D341Med (cell line): ENCODE measurements around the gene NFAM1.
A peak's percentile ranks its signal among the peaks of the same experiment; 100 is the strongest.

ENCODE experiments used
- DNase-seq: peaks from one replicate; pipeline ENCODE4 v3.0.0; 2012; ENCODE audit warnings: low spot score

NFAM1 gene

GRCh38 chr22:42414565-42415303, 17.5 kb downstream of the NFAM1 start:
- DNase-seq: no peak

GRCh38 chr22:42414021-42414420, 18.2 kb downstream of the NFAM1 start:
- no peak for DNase-seq

GRCh38 chr22:42412744-42413333, 19.4 kb downstream of the NFAM1 start:
- no peak for DNase-seq

- DNase-seq: no peak
These were observed 21.5 kb downstream of the NFAM1 start for GRCh38 chr22:42410708-42411107.

DNA sequence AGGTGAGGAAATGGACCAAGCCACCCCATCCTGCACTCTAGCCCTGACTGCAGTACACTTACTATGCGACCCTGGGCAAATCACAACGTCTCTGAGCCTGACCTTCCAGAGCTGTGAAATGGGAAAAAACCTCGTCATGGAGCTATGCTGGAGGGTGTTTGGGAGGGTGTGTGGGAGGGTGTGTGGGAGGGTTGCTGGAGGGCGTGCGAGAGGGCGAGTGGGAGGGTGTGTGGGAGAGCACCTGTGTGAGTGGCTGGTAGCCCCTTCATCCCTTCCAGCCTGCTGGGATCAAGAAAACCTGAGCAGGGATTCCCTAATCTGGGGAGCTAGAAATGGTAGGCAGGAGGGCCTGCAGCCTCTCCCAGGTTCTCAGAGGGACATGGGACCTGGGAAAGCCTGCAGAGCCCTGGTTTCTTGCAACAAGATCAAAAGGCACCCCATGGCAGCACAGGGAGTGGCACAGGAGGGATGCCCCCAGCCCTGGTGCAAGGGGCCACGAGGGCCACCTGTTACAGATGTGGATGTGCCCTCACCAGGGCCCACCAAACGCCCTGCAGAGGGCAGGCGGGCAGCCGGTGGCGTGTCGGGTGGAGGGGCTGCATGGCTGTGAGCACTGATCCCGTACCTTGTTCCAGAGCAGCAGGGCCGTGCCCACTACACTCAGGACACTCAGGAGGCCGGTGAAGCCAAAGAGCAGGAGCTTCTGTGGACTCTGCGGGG, 23.2 kb downstream of the NFAM1 start:
- DNase-seq: no peak

DNA sequence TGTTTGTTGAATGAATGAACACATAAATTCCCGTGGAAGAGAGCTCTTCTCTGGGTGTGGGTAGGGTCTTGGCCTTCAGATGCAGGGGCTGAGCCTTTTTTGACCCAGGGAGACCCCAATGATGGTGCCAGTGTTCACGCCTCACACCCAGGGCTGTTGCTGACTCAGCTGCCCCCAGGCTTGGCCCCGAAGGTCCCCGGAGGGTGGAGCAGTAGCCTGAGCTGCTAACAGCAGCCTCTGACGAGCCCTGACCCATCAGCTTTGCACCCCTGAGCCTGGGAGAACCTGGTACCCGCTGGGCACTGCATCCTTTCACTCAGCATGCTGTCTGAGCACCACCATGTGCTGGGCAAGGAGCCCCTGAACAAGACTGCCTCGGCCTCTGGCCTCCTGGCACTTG, 23.9 kb downstream of the NFAM1 start:
- DNase-seq: no peak

GRCh38 chr22:42404266-42404665, 27.9 kb downstream of the NFAM1 start:
- DNase-seq: no peak

GRCh38 chr22:42401535-42402334, 30.5 kb downstream of the NFAM1 start:
- DNase-seq: no peak

- no peak for DNase-seq
These were observed 31.2 kb downstream of the NFAM1 start for GRCh38 chr22:42400811-42401534.

DNA sequence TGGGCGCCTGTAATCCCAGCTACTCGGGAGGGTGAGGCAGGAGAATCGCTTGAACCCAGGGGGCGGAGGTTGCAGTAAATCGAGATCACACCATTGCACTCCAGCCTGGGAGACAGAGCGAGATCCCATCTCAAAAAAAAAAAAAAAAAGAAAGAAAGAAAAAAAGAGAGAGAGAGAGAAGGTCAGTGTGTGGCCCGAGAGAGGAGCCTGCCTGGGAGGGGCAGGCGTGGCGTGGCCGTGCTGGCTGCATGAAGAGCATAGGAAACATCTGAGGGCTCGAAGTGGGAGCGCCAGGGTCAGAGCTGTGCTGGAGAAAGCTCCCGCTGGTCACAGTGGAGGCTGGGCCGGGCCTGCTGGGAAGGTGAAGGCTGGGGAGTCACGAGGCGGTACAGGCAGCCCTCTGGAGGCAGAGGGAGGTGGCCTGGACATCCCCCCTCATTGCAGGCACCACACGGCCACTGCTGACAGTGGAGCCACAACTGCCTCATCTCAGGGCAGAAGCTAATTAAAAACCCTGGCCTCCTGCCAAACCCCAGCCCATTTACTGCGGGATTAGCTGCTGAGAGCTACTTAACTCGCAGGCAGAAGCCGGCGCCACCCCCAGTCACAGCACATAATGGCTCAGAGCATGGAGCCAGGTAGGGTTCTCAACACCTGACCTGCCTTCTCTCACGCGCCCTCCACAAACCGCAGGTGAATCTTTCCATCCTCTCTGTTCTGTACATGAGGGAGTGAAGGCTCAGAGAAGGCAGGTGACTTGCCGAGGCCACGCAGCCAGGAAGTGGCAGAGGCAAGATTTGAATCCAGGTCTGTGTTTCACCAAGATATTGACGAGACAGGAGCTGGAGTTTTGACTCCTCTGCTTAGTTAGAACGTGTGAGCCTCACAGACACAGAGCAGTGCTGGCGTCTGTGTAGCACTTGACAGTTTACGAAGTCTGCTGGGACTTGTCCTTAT, 32.6 kb downstream of the NFAM1 start:
- peak; percentile 89 for DNase-seq

- DNase-seq: no peak
These were observed 34.6 kb downstream of the NFAM1 start for GRCh38 chr22:42397332-42398249.

GRCh38 chr22:42396621-42397331, 35.4 kb downstream of the NFAM1 start:
- no peak for DNase-seq

- DNase-seq: no peak
These were observed 43.1 kb downstream of the NFAM1 start for GRCh38 chr22:42389143-42389542.

DNA sequence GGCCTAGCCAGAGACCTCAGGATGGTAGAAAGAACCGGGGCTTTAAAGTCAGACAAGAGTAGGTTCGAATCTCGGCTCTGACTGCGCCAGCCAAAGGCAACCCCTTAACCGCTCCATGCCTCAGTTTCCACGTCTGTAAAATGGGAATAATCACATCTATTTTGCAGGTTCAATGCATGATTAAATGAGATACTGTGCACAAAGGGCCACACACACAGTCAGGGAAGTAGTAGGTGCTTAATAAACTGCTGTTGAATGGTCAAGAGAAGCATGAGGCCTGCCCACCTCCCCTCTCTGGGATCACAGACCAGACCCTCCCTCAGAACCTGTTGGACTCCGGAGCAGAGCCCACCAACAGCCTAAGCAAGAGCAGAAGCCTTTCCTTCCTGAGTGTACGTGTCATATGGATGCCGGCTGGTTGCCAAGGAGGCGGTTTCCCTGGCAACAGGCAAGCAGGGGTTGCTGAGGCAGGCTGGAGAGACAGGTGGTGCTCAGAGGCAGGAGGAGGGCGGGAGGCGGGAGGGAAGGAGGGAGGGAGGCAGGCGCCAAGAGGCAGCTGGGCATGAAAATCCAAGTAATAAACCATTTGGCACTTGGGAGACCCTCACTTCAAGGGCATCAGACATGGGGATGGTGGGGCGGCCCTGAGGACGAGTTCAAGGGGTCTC, 43.9 kb downstream of the NFAM1 start:
- peak; percentile 96 for DNase-seq

DNA sequence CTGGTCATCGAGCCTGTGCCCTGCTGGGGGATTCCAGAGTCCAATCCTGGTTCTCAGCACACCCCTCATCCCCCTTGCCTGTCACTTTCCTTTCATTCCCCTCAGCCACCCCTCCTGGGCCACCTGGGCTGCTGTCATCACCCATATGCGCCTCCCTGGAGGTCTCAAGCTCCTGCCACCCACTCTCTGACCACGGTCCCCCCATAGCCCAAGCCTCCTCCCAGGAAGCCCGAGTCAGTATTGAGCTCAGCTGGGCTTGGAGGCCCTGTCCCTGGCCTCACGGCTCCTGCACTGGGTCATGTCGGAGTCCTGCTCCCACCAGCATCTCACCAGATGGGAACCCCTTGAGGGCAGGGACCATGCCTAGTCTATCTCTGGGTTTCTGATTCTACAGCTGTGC, 44.6 kb downstream of the NFAM1 start:
- no peak for DNase-seq

- DNase-seq: peak; percentile 58
These were observed 46.5 kb downstream of the NFAM1 start for GRCh38 chr22:42385696-42386095.

DNA sequence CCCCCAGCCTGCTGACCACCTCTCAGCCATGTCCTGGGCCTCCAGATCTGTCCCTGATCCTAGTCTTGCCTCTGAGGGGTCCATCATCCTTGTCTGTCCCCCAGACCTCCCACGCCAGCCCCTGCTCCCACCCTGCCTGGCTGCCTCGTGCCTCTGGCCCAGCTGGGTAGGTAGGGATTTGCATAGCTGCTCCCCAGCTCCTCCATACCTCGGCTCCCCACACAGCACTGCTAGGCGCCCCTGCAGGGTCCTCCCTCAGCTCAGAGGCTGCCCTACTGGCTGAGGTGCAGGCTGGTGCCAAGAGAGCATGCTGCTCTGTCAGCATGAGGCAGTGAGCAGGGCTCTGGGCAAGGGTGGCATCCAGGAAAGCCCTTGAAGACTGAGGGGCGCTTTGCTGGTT, 47.7 kb downstream of the NFAM1 start:
- DNase-seq: no peak

GRCh38 chr22:42383851-42384417, 48.3 kb downstream of the NFAM1 start:
- DNase-seq: no peak
